HCT116 (cell line): ENCODE measurements around the gene TEPSIN. TPM values are rescaled to one million over a fixed set of nuclear protein-coding genes. Genes with fewer than 3 reads are reported as not detected.

Experiments
- ATAC-seq: fragments of 200-7000 bp; cut with Tn5 transposase; 2 replicates; pipeline ENCODE4 v1.9.1; 2020; ENCODE audit warnings: mild to moderate bottlenecking, moderate library complexity
- BruUV-seq: library from RNA; stranded (reverse); fragments of 400-500 nt; replicated peaks from 2 replicates; lab custom pipeline; 2021; lab: Mats Ljungman, UMichigan
- CTCF ChIA-PET: fragments of 300-600 bp; sonication (Branson Sonifier 250); formaldehyde crosslinking; loops from one replicate; lab custom pipeline; 2021; ENCODE audit warnings: antibody characterized with exemption; lab: Charles Lee
- POLR2A ChIA-PET: fragments of 300-600, 350-600 bp; sonication (Branson Sonifier 250); formaldehyde crosslinking; loops from one replicate; lab custom pipeline; 2021; ENCODE audit warnings: antibody characterized with exemption; lab: Charles Lee
- RAD21 ChIA-PET, 2 experiments: fragments of 300-600 bp; sonication (Branson Sonifier 250); formaldehyde crosslinking; loops; one replicate each; lab custom pipeline; 2023; ENCODE audit warnings: low total read pairs in 2 of 2; ENCODE audit not compliant: uncharacterized antibody in 2 of 2, unreplicated experiment in 2 of 2, low non-redundant PET in 1 of 2; lab: Charles Lee
- DNase-seq: peaks from one replicate; pipeline ENCODE4 v3.0.0-alpha.2; 2010; ENCODE audit warnings: low read depth, low spot score
- H2AFZ ChIP-seq: fragments of 200-600 bp; shearing (Covaris generic), sonication (generic); 2 replicates; pipeline ENCODE4 v1.6.1; 2017; ENCODE audit warnings: low read depth, mixed run types, mixed read lengths, antibody characterized with exemption, low read length; ENCODE audit not compliant: poor library complexity, severe bottlenecking
- H3K27ac ChIP-seq: 2 replicates; pipeline ENCODE4 v1.5.1; 2012; ENCODE audit warnings: low read depth, low read length
- H3K27me3 ChIP-seq: fragments of 200-600 bp; sonication (generic); 2 replicates; pipeline ENCODE4 v1.6.1; 2016; ENCODE audit warnings: mixed run types, low read length, mixed read lengths; ENCODE audit not compliant: insufficient read depth
- H3K36me3 ChIP-seq, 2 experiments: fragments of 200-500 bp in 1 of 2; fragments of 200-600 bp in 1 of 2; sonication (Bioruptor generic) in 1 of 2; sonication (generic) in 1 of 2; 2 replicates each; pipeline versions ENCODE4 v1.5.1 to v1.6.1; 2014 to 2016; ENCODE audit warnings: low read length in 2 of 2, inconsistent platforms in 1 of 2, mixed read lengths in 1 of 2, mixed run types in 1 of 2; ENCODE audit not compliant: insufficient read depth in 2 of 2, control insufficient read depth in 1 of 2
- H3K4me1 ChIP-seq, 2 experiments: fragments of 200-600 bp in 1 of 2; sonication (generic) in 1 of 2; 2 replicates each; pipeline versions ENCODE4 v1.5.1 to v1.6.1; 2012 to 2017; ENCODE audit warnings: low read length in 2 of 2, inconsistent platforms in 1 of 2, mild to moderate bottlenecking in 1 of 2, mixed read lengths in 1 of 2, mixed run types in 1 of 2, moderate library complexity in 1 of 2; ENCODE audit not compliant: insufficient read depth in 2 of 2, control insufficient read depth in 1 of 2
- H3K4me2 ChIP-seq: fragments of 200-600 bp; sonication (generic); 2 replicates; pipeline ENCODE4 v1.6.1; 2017; ENCODE audit warnings: mixed run types, low read length, mixed read lengths
- H3K4me3 ChIP-seq, 2 experiments: fragments of 200-600 bp in 1 of 2; sonication (generic) in 1 of 2; replicated peaks in 1 of 2; 2 replicates each; pipeline ENCODE4 v1.5.1; 2011 to 2016; ENCODE audit warnings: low read length in 2 of 2, control low read depth in 1 of 2, low read depth in 1 of 2, mild to moderate bottlenecking in 1 of 2, mixed read lengths in 1 of 2, mixed run types in 1 of 2
- H3K79me2 ChIP-seq: fragments of 200-600 bp; sonication (generic); 2 replicates; pipeline ENCODE4 v1.6.1; 2017; ENCODE audit warnings: mild to moderate bottlenecking, mixed run types, low read length, moderate library complexity, mixed read lengths; ENCODE audit not compliant: insufficient read depth
- H3K9ac ChIP-seq: fragments of 200-600 bp; sonication (generic); 2 replicates; pipeline ENCODE4 v1.6.1; 2016; ENCODE audit warnings: low read length, mixed read lengths
- H3K9me2 ChIP-seq: fragments of 200-600 bp; sonication (generic), shearing (Covaris generic); 2 replicates; pipeline ENCODE4 v1.6.1; 2017; ENCODE audit warnings: mixed run types, mild to moderate bottlenecking, moderate library complexity; ENCODE audit not compliant: insufficient read depth
- H3K9me3 ChIP-seq, 2 experiments: fragments of 200-500 bp in 1 of 2; fragments of 200-600 bp in 1 of 2; sonication (Bioruptor generic) in 1 of 2; sonication (generic) in 1 of 2; 2 replicates each; pipeline ENCODE4 v1.6.1; 2014 to 2017; ENCODE audit warnings: low read length in 2 of 2, mixed read lengths in 2 of 2, inconsistent platforms in 1 of 2, low read depth in 1 of 2, mild to moderate bottlenecking in 1 of 2, mixed run types in 1 of 2, moderate library complexity in 1 of 2; ENCODE audit not compliant: control insufficient read depth in 1 of 2, insufficient read depth in 1 of 2
- H4K20me1 ChIP-seq: fragments of 200-600 bp; sonication (generic), shearing (Covaris generic); 2 replicates; pipeline ENCODE4 v1.6.1; 2017; ENCODE audit warnings: mixed run types, mild to moderate bottlenecking, moderate library complexity; ENCODE audit not compliant: insufficient read depth
- CEBPB ChIP-seq: IDR thresholded peaks from 2 replicates; pipeline ENCODE4 v1.6.1; 2012; ENCODE audit warnings: low read depth
- ELF1 ChIP-seq: IDR thresholded peaks from 2 replicates; pipeline ENCODE4 v1.6.1; 2012; ENCODE audit warnings: low read depth, borderline replicate concordance
- FOSL1 ChIP-seq: IDR thresholded peaks from 2 replicates; pipeline ENCODE4 v1.6.1; 2012; ENCODE audit warnings: low read depth
- MAX ChIP-seq: IDR thresholded peaks from 2 replicates; pipeline ENCODE4 v1.6.1; 2012
- POLR2A ChIP-seq: IDR thresholded peaks from 2 replicates; pipeline ENCODE4 v1.7.0; 2011; ENCODE audit warnings: borderline replicate concordance; ENCODE audit not compliant: insufficient read depth, insufficient read length; ENCODE audit errors: extremely low read depth
- RAD21 ChIP-seq: IDR thresholded peaks from 2 replicates; pipeline ENCODE4 v1.6.1; 2012; ENCODE audit warnings: low read depth, mild to moderate bottlenecking
- REST ChIP-seq: IDR thresholded peaks from 2 replicates; pipeline ENCODE4 v1.6.1; 2012; ENCODE audit warnings: low read depth
- SIN3A ChIP-seq: IDR thresholded peaks from 2 replicates; pipeline ENCODE4 v1.6.1; 2012; ENCODE audit warnings: low read depth
- SP1 ChIP-seq: IDR thresholded peaks from 2 replicates; pipeline ENCODE4 v1.6.1; 2012; ENCODE audit warnings: low read depth
- TCF7L2 ChIP-seq: IDR thresholded peaks from 2 replicates; pipeline ENCODE4 v1.7.0; 2011; ENCODE audit warnings: borderline replicate concordance, inconsistent platforms; ENCODE audit not compliant: insufficient read depth, insufficient read length; ENCODE audit errors: extremely low read depth
- YY1 ChIP-seq: IDR thresholded peaks from 2 replicates; pipeline ENCODE4 v1.6.1; 2011; ENCODE audit warnings: low read length, low read depth, moderate library complexity, mild to moderate bottlenecking; ENCODE audit not compliant: insufficient replicate concordance; ENCODE audit errors: extremely low read depth
- ZNF274 ChIP-seq: fragments of 200-500 bp; sonication (Bioruptor generic); IDR thresholded peaks from 2 replicates; pipeline ENCODE4 v1.6.1; 2014; ENCODE audit warnings: mild to moderate bottlenecking, low read depth, low read length, inconsistent platforms
- intact Hi-C: fragments of 100-400 bp; cut with micrococcal nuclease; formaldehyde crosslinking; loops from 2 replicates; pipeline ENCODE4 v1.10.0; 2022
- total RNA-seq: library from RNA; stranded (reverse); gene quantifications from one replicate; pipeline ENCODE4 v1.2.1, GENCODE V29; 2021; ENCODE audit not compliant: unreplicated experiment

TEPSIN gene
- total RNA-seq, 1 experiment from 2014 or later = 50.6 TPM

DNA sequence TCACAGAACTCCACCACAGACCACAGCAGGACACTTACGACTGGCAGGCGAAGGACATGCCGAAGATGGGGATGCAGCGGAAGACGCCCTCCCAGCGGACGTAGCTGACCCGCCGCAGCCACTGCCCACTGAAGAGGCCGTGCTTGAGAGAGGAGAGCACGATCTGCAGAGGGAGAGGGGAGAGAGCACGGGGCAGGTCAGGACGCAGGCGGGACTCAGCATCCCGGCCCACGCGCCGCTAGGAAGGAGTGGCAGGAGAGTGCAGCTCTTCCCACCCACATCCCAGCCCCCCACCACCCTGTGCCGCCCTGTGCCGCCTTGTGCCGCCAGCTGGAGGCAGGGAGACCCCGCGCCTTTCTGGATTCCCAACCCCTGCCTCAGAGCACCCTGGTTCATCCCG lies 41.7 kb upstream of the TEPSIN start:
- Histone ChIP-seq H3K27me3 (no peaks in the 10 kb centered on the region), H4K20me1 (no peaks in the 10 kb centered on the region), H3K9me3 (no peaks in the 10 kb centered on the region), H3K4me2 (no peak overlapping the region)
- TF ChIP-seq POLR2A (no peak), TCF7L2 (no peak), SIN3A (no peak), MAX (no peak), RAD21 (no peak)
- TF ChIP-seq, all 23 proteins: peak for 0
- Histone ChIP-seq H3K4me3 (no peak overlapping the region), H3K27ac (no peak overlapping the region), H3K79me2 (peaks cover 25% of the 10 kb centered on the region; the same call in 1 of the 2 replicates), H3K9me2 (no peaks in the 10 kb centered on the region), H3K36me3 (peaks cover 34 to 37% of the 10 kb centered on the region in 2 experiments; a peak in 3 of 4 replicates), H2AFZ (no peak overlapping the region), H3K9ac (no peak overlapping the region), H3K4me1 (no peaks in the 10 kb centered on the region)
- DNase-seq (no peak), ATAC-seq (no peak)
- ChIA-PET CTCF (no interaction called here), RAD21 (no interaction called here), POLR2A (no interaction called here)
- no TSS peak for BruUV-seq
- intact Hi-C loops = no loop called here

GRCh38 chr17:81279278-81280275 lies 40.7 kb upstream of the TEPSIN start:
- RAD21 ChIA-PET = no interaction called here
- Histone ChIP-seq H4K20me1 (no peaks in the 10 kb centered on the region), H3K27me3 (no peaks in the 10 kb centered on the region), H3K36me3 (peaks cover 41 to 44% of the 10 kb centered on the region in 2 experiments; a peak in 3 of 4 replicates), H3K4me2 (no peak overlapping the region), H3K9ac (no peak overlapping the region), H3K79me2 (peaks cover 18% of the 10 kb centered on the region; the same call in 1 of the 2 replicates), H3K9me2 (no peaks in the 10 kb centered on the region), H3K4me1 (no peaks in the 10 kb centered on the region), H3K9me3 (no peaks in the 10 kb centered on the region), H2AFZ (no peak overlapping the region), H3K27ac (no peak overlapping the region), H3K4me3 (no peak overlapping the region)
- POLR2A ChIA-PET = no interaction called here
- CTCF ChIA-PET = no interaction called here
- intact Hi-C loops = no loop called here
- DNase-seq = no peak
- TF ChIP-seq REST (no peak), TCF7L2 (no peak), CEBPB (no peak), ELF1 (no peak), MAX (no peak), RAD21 (no peak), YY1 (no peak), ZNF274 (no peak), FOSL1 (no peak), SP1 (no peak)
- ATAC-seq = no peak
- BruUV-seq = no TSS peak
